Measurements from ENCODE around the gene LRRFIP1.

The LRRFIP1 gene

GRCh38 chr2:237798236-237799059, 171.1 kb downstream of the LRRFIP1 start, which contains the start of gene RBM44:
TSS of gene RBM44 (plus strand) at chr2:237798779. CDS start at chr2:237813610, 14,831 bp downstream.
- DNase-seq: no peak

DNA sequence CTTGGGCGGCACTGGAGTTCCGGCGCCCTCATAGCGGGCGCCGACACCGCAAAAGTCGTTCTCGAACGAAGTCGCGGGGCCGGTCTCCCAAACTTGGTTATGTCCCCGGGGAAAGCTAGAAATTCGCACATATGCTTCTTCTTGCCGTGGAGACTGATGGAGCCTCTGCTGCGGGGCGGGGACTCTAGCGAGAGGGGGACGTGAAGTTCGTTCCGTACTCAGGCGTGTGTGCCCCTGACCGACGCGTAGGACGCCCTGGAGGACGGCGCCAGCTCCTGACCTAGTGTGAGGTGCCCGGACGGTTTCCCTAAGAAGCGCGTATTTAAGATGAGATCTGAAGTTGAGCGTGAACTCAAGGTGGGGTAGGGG, 171.7 kb downstream of the LRRFIP1 start:
- DNase-seq: no peak

DNA sequence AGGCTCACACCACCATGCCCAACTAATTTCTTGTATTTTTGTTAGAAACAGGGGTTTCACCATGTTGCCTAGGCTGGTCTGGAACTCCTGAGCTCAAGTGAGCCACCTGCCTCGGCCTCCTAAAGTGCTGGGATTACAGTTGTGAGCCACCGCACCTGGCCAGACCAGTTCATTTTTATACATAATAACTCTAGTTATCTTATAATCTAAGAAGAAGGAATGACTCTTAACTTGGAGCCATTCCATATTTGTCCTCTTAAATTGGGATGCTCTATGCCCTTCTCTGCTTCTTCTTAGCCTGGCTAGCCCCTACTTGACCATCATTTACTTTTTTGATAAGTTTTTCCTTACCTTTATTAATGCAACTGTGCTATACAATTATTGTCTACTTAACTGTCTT, 174.1 kb downstream of the LRRFIP1 start:
- no peak for DNase-seq

DNA sequence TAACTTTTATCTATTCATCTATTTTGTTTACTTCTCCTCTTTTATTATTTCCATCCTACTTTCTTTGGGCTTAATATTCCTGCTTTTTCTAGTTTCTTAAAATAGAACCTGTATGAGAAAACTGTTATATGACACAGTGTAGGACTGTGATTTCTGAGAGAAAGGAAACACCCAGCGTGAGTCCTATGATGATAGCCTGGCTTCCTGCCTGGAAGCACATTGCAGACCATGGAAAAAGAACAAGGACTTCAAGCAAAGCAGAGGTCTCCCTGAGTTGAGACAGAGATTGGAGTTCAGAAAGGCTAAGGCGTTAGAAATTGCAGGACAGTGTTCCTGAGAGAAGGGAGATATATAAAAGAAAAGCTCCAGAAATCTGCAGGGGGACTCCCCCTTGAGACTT, 178.9 kb downstream of the LRRFIP1 start:
- DNase-seq: no peak

GRCh38 chr2:237815637-237816036, 188.2 kb downstream of the LRRFIP1 start:
- DNase-seq: peak in 2 of 6 experiments; percentile 3 to 8

DNA sequence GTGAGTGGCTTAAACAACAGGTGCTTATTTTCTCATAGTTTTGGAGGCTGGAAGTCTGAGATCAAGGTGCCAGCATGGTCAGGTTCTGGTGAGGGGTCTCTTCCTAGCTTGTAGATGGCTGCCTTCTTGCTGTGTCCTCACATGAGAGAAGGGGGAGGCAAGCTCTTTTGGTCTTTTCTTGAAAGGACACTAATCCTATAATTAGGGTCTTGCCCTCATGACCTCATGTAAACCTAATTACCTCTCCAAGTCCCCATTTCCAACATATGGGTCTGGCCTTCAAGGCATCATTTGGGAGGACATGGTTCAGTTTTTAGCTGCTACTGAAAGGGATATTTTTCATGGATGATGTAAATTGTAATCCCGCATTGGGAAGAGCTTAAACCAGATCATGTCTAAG, 189.1 kb downstream of the LRRFIP1 start:
- no peak for DNase-seq

GRCh38 chr2:237818066-237818473, 190.7 kb downstream of the LRRFIP1 start:
- no peak for DNase-seq

DNA sequence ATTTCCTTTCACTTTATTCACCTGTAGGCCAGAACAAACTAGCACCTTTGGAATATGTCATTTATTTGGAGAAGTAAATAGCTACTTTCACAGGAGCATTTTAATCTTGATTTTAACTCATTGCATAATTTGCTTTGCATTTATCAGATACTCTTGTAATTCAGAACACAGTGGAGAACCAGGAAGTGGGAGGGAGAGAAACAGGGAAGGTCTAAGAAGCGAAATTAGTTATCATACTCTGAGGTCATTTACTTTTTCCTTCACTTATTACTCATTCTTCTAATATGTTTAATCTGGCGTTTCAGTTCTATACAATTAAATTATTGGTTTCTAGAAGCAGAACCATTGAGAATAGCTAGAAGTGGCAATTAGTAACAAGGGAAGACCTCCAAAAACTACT, 191.8 kb downstream of the LRRFIP1 start:
- DNase-seq: no peak

DNA sequence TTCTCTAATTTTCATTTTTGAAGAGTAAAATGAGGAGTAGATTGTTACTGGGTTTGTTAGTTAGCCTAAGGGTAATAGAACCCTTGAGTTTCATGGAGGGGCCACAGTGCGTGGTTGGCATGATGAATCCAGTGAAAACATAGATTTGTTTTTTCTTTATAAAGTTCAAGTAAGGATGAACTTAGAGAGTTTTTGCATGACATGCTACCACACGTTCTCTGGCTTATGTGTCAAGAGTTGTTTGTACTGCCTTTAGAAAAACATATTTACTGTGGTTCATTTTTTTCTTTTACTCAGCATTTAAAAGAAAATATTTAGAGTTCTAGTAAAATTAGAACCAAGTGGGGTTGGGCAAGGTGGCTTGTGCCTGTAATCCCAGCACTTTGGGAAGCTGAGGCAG, 193.0 kb downstream of the LRRFIP1 start:
- no peak for DNase-seq

GRCh38 chr2:237823544-237823943, 196.2 kb downstream of the LRRFIP1 start:
- DNase-seq: no peak

DNA sequence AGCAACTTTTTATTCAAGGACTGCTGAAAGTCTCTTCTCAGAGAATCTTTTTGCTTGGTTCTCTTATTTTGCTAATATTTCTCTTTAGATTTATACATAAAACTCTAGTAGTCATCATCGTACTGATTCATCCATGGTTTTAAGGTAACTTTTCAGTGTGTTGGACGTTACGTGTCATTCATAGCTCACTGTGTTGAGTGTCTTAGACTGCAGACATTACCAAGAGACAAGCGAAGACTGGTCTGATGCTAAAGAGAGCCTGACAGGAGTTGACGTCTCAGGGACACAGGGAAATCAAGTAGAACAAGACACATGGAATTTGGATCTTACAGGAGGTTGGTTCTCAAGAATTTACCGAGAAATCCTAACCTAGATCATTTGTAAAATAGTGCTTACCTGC, 196.7 kb downstream of the LRRFIP1 start:
- no peak for DNase-seq

GRCh38 chr2:237827421-237827987, 200.1 kb downstream of the LRRFIP1 start:
- DNase-seq: no peak

Data from stimulated activated naive CD4-positive, alpha-beta T cell (primary cell).